ENCODE results near the gene EMX2.

The EMX2 gene

GRCh38 chr10:117532003-117532385 is 10.6 kb upstream of the EMX2 start:
- no peak for DNase-seq (ENCODE audit: low spot score)

DNA sequence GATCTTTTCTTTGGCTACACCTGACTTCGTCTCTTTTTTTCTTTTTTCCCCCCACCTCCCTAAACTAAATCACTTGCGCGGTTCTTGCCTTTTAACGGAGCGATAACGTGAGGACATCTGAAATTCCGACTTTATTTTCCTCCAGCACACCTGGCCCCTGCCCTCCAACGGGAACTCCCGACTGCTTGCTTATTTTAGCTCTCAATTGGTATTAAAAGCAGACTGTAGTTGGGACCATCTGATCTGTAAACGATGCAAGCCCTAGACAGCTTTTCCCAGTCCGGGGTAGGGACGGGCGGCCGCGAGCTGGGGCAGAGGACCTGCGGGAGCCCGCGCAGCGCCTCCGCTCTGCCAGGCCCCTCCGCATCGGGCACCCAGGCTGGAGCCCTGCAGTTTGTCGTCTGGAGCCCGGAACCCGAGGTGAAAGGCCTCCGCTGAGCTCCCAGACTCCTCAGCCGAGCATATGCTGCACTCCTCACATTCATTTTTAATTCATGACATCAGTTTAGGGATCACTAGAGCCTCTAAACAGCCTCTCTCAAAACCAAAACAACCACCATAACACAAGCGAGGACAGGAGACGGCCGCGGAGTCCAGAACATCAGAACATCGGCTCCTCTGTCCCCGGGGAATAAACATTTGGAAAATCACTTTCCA is 10.0 kb upstream of the EMX2 start:
- DNase-seq (ENCODE audit: low spot score), result no peak

- no peak for DNase-seq (ENCODE audit: low spot score)
Observed at GRCh38 chr10:117533507-117534281, 8.9 kb upstream of the EMX2 start.

GRCh38 chr10:117534321-117535297 is 7.9 kb upstream of the EMX2 start:
- DNase-seq (ENCODE audit: low spot score), result no peak

DNA sequence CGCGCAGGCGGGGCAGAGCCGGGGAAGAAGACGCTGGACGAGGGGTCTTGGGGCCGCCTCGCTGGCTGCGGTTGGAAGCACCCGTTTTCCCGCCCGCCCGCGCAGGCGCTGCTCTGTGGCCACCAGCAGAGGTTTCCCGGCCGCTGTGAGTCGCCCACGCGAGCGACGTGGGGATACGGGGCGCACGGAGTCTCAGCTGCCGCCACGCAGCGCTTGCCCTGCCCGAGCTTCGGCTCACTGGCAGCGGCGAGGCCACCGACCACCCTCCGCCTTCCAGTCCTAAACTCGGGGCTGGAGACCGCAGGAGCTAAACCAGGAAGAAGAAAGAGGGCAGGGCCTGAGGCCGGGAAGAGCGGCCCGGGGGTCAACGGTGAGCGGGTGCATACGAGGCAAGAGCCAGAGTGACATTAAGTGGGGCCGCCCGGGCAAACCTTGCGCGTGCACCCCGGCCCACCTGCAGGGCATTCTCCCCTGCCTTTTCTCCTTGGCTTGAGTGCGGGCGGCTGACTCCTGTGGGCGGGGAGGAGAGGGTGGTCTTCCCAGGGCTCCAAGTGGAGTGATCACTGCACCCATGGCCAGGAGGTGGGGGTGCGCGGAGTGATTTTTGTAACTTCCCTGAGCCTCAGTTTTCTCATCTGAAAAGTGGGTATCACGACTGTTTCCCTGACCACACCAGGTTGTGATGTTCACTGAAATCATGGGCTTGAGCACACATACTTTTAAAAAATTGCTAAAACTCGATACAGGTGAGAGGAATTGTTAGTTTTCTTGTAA is 7.1 kb upstream of the EMX2 start:
- no peak for DNase-seq (ENCODE audit: low spot score)

- DNase-seq (ENCODE audit: low spot score), result no peak
Observed at GRCh38 chr10:117536072-117536865, 6.3 kb upstream of the EMX2 start.

DNA sequence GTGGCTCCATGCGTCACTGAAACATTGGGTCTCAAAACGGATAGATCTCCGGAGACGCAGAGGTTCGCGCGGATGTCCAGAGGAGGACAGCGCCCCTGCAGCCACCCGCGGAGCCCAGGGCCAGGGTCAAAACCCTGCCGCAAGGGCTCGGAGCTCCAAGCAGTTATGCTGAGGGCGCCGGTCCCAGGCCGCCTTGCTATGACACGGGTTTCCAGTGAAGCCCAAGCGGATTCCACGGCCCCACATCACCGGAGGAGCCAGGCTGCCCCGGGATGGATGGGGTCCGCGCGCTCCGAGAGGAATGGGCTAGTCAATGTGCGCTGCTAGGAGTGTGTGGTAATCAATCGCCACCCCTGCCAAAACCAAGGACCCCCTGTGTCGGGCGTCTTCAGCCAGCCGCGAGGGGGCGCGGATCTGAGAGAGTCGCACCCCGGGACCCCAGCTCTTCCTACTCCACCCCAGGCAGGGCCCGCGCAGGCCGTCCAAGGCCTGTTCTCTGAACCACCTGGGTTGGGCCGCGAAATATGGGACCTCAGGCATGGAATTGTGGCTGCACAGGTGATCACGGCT is 5.6 kb upstream of the EMX2 start:
- no peak for DNase-seq (ENCODE audit: low spot score)

GRCh38 chr10:117537436-117537903 is 5.1 kb upstream of the EMX2 start:
- peak; percentile 53 for DNase-seq (ENCODE audit: low spot score)

- no peak for DNase-seq (ENCODE audit: low spot score)
Observed at GRCh38 chr10:117537904-117538524, 4.5 kb upstream of the EMX2 start.

DNA sequence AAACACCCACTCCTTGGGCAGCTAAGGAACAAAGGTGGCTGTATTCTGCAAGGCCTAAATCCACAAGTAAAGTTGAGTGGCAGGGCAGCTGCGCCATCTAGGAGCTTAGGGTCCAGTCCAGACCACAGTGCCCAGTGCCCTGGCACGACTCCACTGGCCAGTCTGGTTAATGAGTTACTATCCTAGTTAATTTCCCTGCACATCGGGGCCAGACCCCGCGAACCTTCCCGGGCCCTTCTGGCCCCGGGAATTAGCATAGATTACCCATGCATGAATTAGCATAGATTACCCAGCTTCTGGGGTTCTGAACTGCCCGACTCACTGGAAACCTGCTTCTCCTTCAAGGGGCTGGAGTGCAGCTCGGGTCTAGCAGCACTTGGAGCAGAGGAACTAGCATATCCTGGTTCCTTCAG is 3.2 kb upstream of the EMX2 start:
- DNase-seq (ENCODE audit: low spot score), result no peak

DNA sequence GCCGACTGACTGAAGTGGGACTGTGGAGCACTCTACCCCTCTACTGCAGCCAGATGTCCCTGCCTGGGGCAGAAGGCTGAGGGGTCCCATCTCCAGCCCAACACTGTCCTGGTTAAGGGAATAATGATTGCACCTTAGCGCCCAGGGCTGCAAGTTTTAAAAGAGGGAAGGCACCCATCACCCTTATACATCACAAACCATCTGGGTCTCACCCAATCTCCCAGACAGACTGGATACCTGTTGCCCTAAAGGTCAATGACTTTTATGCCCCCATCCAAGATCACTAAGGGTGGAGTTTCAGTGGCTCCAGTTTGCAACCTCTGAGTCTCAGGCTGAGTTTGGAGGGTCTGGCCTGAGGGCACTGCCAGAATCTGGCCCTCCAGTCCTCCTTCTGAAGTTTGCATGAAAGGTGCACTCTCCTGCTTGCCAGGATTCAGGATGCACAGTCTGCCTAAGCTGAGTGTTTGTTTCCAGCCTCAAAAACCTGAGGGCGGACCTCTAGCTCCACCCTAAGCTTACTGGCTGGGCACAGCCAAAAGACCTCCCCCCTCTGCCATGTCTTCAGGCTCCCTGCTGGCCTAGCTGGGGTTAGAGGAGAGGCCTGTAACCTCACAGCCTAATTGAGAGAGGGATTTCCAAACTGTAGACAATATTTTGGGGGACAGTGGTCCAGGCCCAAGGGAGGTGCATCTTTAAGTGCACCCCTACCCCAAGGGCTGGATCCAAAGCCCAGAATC is 2.5 kb upstream of the EMX2 start:
- DNase-seq (ENCODE audit: low spot score), result no peak

DNA sequence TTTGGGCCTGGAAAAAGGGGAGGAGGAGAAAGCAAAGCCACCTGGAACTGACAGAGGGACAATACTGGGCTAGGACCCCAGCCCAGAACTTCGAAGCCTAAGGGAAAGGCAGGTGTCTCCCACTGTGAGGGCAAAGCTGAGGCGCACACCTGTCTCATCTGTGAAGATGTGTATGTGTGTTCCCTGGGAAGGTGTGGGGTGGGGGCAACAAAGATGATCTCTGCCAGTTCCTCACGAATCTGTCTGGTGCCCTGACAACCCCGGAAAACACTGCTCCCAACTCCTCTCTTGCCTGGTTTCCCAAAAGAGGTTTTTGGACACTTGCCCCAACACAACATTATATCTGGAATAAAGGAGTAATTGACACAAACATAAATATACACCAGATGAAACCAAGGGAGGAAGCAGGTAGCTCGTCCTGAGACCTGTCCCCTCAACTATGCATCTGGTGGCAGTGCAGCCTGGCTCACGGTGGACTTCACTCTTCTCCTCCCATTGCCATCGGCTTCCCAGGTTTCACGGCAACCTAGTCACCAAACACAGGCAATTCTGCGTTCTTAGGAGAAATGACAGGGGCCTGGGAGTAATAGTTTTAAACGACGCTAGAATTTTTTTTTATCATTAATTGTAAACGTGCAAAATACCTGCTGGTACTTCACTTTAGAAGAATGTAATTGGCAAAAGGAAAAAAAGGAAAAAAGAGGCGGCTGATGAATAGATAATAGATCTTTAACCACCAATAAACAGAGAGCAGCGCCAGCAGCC is 1.7 kb upstream of the EMX2 start:
- DNase-seq (ENCODE audit: low spot score), result no peak

DNA sequence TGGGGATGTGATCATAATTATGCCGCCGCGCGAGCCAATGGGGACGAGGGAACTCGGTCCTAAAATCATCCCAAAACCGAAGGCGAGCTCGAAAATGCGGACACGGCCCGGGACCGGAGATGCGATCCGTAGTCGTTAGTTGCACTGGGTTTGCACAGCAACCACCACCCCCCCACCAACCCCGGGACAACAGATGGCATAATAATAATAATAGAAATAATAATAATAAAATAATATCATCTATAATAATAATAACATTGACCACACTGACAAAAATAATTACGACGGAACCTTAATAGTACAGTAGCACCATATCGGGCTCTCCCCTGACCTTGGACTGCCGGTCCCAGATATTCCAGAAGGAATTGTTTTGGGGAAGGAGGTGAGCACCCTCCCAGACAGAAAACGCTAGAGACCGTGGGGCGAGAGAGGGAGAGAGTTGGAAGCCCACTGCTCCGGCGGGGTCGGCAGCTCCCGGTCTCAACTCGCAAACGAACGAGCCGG is 1.1 kb upstream of the EMX2 start:
- no peak for DNase-seq (ENCODE audit: low spot score)

DNA sequence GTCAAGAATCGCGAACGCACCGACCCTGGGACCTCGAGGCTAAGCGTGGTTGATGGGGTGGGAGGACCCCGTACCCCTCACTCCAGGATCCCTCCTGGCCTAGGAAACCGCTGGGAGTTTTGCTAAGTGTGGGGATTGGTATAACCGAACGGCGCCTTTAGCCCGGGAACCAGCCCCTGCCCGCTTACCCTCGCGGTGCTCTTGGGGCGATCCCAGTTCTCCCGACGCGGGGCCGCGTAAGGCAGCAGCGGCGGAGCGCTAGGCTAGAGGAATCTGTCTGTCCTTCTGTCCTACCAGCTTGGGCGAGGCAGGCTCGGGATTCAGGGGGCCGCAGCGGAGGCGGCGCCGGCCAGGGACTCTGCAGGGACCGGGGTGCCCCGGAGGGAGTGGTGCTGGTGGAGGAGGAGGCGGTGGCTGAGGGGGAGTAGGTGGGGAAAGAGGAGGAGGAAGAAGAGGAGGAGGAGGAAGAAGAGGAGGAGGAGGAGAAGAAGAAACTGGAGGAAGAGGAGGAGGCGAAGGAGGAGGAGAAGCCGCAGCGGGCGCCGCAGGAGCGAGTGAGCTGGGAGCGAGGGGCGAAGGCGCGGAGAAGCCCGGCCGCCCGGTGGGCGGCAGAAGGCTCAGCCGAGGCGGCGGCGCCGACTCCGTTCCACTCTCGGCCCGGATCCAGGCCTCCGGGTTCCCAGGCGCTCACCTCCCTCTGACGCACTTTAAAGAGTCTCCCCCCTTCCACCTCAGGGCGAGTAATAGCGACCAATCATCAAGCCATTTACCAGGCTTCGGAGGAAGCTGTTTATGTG is 439 bp upstream of the EMX2 start:
- no peak for DNase-seq (ENCODE audit: low spot score)

GRCh38 chr10:117543225-117544003 is 868 bp downstream of the EMX2 start:
- no peak for DNase-seq (ENCODE audit: low spot score)

GRCh38 chr10:117544004-117544701 is 1.6 kb downstream of the EMX2 start:
- no peak for DNase-seq (ENCODE audit: low spot score)
